T47D (cell line): ENCODE results near the gene APBA2.

Experiments used
- DNase-seq, 2 experiments: peaks; one replicate each; pipeline versions ENCODE4 v3.0.0 to v3.0.0-alpha.2; 2011 to 2012; ENCODE audit warnings: low read depth in 1 of 2, low spot score in 1 of 2
- JUND ChIP-seq: IDR thresholded peaks from 2 replicates; pipeline ENCODE4 v1.6.1; 2012; ENCODE audit warnings: low read depth
- in situ Hi-C: cut with HindIII; loops from 2 replicates; pipeline ENCODE4 v1.10.0; 2016; ENCODE audit warnings: low sequenced_read_pairs, low pct_unique_long_range_greater_than_20kb

APBA2 gene

DNA sequence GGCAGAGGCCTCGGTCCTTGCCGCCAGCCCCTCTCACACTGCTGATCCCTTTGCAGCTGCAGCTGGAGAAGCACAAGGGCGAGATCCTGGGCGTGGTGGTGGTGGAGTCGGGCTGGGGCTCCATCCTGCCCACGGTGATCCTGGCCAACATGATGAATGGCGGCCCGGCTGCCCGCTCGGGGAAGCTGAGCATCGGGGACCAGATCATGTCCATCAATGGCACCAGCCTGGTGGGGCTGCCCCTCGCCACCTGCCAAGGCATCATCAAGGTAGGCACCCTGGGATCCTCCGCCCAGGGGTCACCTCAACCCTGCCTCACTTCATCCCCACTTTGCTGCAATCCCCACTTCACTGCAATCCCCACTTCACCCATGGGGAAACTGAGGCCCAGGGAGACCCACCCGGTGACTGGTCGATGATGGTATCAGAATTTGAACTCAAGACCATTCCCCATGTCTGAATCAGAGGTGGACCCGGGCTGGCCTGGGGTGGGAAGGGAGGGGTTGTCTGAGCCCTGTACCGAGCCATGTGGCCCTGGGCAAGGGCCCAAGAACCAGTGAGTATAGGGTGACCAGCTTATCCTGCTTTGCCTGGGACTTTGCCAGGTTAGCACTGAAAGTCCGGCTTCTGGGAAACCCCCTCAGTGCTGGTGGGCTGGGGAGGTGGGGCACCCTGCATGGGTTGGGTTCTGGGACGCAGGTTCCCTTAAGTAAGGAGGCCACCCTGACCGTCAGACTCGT, 220.9 kb downstream of the APBA2 start:
- no peak for TF ChIP-seq JUND
- in situ Hi-C loops, result no loop called here
- DNase-seq, result no peak

DNA sequence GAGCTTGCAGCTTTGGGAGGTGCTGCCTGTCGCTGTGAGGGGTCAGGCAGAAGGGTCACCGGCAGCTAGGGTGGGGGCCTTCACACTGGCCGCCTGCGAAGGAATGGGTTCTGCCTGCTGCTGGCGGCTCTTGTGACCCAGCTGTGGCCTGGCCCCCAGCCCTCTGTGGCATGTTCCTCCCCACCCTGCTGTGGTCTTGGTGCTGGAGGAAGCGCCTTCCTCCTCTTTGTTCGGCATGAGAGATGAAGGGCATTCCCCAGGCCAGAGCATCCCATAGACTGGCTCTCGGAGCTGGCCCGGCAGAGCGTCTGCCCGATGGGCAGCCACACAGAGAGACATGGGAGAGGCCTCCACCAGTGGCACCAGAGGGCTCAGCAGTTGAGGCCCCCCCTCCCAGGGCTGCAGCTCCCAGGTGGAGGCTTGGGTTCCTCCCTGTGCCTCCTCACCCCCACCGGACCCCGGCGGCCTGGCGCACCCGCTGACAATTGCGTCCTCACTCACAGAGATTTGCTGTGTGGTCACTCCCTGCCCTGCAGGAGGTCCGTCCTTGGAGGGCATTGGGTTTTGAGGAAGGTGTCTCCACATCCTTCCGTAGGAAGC, 221.6 kb downstream of the APBA2 start:
- no peak for TF ChIP-seq JUND
- in situ Hi-C loops, result no loop called here
- DNase-seq, result no peak

- no peak for TF ChIP-seq JUND
- in situ Hi-C loops, result no loop called here
- DNase-seq, result no peak
These were observed 222.3 kb downstream of the APBA2 start for GRCh38 chr15:29107971-29108645.

- in situ Hi-C loops, result no loop called here
- DNase-seq, result no peak
- TF ChIP-seq JUND, result no peak
These were observed 224.0 kb downstream of the APBA2 start for GRCh38 chr15:29109762-29110161.

DNA sequence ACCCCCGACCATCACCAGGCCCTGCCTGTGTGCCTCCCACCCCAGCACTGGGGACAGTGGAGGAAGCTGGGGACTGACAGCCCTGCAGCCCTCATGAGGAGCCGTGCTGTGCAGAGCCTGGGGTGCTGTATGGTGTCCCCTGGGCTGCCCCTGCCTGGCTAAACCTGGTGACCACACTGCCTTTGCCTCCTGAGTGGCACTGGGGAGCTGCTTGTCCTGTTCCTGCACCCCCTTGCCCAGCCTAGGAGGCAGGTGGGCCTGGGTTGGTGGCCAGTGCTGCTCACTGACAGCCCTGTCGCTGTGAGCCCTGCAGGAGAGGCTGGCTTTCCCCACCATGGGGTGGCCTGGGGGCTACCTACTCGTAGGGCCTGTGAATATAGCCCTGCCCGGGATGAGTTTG, 224.4 kb downstream of the APBA2 start:
- DNase-seq, result no peak
- in situ Hi-C loops, result no loop called here
- TF ChIP-seq JUND, result no peak

DNA sequence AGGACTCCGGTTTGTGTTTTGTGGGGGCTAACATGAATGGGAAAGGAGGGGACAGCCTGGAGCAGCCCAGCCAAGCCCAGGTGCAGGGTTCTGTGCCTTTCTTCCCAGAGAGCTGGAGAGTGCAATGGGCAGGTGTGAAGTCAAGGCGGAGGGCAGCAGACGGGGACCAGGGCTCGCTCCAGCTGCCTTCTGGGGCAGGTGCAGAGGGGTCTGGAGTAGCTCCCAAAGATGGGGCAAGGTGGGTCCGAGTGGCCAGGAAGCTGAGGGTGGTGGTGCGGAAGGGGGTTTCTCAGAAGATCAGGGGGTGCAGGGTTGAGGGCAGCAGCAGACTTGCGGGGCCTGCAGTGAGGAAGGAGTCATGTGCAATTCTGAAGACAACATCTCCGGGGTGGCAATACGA, 225.0 kb downstream of the APBA2 start:
- in situ Hi-C loops, result no loop called here
- TF ChIP-seq JUND, result no peak
- DNase-seq, result no peak

DNA sequence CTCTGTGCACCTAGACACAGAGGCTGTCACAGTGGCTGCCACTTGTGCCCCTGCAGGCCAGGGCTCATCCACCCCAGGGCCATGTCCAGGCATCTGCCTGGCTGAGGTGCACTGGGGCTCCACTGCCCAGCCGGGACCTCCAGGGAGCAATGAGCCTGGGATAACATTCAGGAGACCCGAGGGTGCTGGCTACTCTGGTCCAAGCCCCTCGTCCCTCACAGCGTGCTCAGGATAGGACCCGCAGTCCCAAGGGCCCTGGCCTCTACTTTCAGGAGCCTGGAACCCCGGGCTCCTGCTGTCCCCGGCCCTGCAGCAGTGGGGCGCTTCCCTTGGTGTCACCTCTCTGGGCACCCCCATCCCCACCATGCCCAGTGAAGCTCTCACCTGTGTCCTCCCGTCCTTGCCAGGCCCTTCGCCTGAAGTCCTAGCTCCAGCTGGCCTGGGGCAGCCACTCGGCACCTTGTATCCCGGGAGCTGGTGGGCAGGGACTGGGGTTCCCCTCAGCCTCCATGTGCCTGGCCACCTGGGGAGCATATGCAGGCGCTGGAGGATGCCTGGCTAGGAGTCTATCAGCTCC, 226.0 kb downstream of the APBA2 start:
- in situ Hi-C loops, result no loop called here
- DNase-seq, result no peak

GRCh38 chr15:29113336-29114220, 227.8 kb downstream of the APBA2 start:
- TF ChIP-seq JUND, result no peak
- in situ Hi-C loops, result no loop called here
- DNase-seq, result no peak

More for the DNA sequence above, 226.0 kb downstream of the APBA2 start:
- no peak for TF ChIP-seq JUND

- in situ Hi-C loops, result no loop called here
- DNase-seq, result no peak
- no peak for TF ChIP-seq JUND
These were observed 228.7 kb downstream of the APBA2 start for GRCh38 chr15:29114221-29115092.

DNA sequence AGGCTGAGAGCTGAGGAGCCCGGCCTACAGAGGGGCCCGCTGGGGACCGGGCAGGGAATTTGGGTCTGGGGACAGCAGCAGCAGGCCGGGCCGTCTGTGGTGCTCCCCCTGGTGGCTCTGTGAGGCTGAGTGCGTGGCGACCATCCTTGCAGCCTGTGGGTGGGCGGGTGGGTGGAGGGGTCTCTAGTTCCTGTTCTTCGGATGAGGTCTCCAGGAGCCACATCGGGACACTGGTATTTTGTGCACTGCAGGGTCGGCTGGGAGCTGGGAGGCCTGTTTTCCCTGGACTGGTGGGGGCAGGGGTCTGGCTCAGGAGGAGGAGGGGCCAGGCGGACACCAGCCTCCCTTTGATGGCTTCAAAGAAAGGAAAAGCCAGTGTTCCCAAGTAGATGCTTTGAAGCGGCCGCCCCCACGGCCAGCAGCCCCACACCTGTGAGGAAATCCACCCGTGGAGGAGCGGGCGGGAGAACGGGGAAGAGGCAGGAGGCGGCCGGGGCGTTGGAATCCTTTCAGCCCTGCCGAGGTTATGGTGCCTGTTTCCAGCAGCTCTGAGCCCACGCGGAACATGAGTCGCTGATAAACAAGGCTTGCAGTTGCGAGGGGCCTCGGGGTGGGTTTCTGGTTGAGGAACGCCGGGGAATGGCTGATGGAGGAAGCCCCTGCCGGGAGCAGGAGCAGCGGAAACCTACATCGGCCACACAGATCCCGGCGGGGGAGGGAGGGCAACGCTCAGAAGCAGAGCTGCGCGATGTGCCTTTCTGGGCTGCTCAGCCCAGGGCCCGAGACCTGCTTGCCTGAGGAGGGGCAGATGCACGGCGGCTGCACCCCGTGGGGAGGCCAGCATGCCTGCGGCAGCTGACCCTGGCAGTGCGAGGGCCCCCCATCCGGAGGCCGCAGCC, 229.6 kb downstream of the APBA2 start:
- no peak for DNase-seq
- no peak for TF ChIP-seq JUND
- in situ Hi-C loops, result no loop called here
